PFSK-1 (cell line): ENCODE measurements around the gene EGLN2.

Experiments
- SIN3A ChIP-seq: IDR thresholded peaks from 2 replicates; pipeline ENCODE4 v1.6.1; 2012; ENCODE audit warnings: mild to moderate bottlenecking, low read length, moderate library complexity, borderline replicate concordance; ENCODE audit not compliant: insufficient read depth
- TAF1 ChIP-seq: IDR thresholded peaks from 2 replicates; pipeline ENCODE4 v1.6.1; 2012; ENCODE audit warnings: low read length, control low read depth, borderline replicate concordance; ENCODE audit not compliant: insufficient read depth
- TF ChIP-seq, protein P1 (sequence below), 2 experiments: IDR thresholded peaks; 2 replicates each; pipeline versions ENCODE4 v1.6.1 to v1.8.0; 2011 to 2012; ENCODE audit warnings: low read depth in 2 of 2, low read length in 2 of 2, control low read depth in 1 of 2, inconsistent platforms in 1 of 2, mild to moderate bottlenecking in 1 of 2, moderate library complexity in 1 of 2; ENCODE audit not compliant: insufficient read depth in 1 of 2

DNA sequence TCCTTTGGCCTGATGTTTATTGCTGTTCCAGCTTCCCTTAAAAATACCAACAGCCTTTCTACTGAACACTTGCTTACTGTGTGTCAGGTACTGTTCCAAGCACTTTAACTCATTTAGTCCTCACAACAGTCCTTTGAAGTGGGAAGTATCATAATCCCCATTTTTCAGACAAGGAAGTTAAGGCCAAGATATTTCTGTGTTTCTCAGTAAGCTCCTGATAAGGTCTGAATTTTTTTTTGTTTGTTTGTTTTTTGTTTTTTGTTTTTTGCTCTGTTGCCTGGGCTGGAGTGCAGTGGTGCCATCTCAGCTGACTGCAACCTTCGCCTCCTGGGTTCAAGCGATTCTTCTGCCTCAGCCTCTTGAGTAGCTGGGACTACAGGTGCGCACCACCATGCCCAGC is 40.5 kb upstream of the EGLN2 start:
- TF ChIP-seq SIN3A (no peak), TAF1 (no peak)
- TF ChIP-seq, protein P1, sequence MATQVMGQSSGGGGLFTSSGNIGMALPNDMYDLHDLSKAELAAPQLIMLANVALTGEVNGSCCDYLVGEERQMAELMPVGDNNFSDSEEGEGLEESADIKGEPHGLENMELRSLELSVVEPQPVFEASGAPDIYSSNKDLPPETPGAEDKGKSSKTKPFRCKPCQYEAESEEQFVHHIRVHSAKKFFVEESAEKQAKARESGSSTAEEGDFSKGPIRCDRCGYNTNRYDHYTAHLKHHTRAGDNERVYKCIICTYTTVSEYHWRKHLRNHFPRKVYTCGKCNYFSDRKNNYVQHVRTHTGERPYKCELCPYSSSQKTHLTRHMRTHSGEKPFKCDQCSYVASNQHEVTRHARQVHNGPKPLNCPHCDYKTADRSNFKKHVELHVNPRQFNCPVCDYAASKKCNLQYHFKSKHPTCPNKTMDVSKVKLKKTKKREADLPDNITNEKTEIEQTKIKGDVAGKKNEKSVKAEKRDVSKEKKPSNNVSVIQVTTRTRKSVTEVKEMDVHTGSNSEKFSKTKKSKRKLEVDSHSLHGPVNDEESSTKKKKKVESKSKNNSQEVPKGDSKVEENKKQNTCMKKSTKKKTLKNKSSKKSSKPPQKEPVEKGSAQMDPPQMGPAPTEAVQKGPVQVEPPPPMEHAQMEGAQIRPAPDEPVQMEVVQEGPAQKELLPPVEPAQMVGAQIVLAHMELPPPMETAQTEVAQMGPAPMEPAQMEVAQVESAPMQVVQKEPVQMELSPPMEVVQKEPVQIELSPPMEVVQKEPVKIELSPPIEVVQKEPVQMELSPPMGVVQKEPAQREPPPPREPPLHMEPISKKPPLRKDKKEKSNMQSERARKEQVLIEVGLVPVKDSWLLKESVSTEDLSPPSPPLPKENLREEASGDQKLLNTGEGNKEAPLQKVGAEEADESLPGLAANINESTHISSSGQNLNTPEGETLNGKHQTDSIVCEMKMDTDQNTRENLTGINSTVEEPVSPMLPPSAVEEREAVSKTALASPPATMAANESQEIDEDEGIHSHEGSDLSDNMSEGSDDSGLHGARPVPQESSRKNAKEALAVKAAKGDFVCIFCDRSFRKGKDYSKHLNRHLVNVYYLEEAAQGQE (IDR thresholded peaks at IDR 0.05; ENCODE audit: insufficient read depth in 1 of 2, low read depth in 2 of 2, low read length in 2 of 2): no peak
